Measurements from ENCODE around the gene SEC14L1. TPM values are rescaled to one million over a fixed set of nuclear protein-coding genes. Genes with fewer than 3 reads are reported as not detected.
A peak's percentile ranks its signal among the peaks of the same experiment; 100 is the strongest.

Gene SEC14L1
- total RNA-seq, 1 donor from 2014 or later, result 144 TPM

DNA sequence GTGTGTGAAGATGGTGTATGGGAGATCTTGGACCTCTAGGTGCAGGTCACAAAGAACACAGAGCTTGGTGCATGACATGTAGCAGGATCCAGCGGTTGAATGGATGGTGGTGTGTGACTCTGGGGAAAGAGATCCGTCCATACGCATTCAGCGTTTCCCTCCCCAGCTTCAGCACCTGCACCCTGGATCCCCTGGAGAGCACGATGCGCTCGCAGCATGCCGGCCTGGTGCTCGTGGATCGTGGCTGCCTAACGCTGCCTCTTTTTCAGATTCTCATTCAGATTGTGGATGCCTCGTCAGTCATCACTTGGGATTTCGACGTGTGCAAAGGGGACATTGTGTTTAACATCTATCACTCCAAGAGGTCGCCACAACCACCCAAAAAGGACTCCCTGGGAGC lies 70.9 kb downstream of the SEC14L1 start:
- Histone ChIP-seq H3K36me3 (peaks cover 91% of the 10 kb centered on the region), H3K9me3 (no peaks in the 10 kb centered on the region), H3K27ac (peak overlapping the region; percentile 30), H3K27me3 (no peaks in the 10 kb centered on the region), H3K4me1 (peaks cover 14% of the 10 kb centered on the region), H3K4me3 (no peak overlapping the region)
- intact Hi-C loops (cut with DNase I), result loop anchor here (10.0 kb wide), 1 partner anchor 117 kb away; no protein-coding TSS in a partner anchor
- DNase-seq (no peak), ATAC-seq (no peak)
- TF ChIP-seq, protein P1, sequence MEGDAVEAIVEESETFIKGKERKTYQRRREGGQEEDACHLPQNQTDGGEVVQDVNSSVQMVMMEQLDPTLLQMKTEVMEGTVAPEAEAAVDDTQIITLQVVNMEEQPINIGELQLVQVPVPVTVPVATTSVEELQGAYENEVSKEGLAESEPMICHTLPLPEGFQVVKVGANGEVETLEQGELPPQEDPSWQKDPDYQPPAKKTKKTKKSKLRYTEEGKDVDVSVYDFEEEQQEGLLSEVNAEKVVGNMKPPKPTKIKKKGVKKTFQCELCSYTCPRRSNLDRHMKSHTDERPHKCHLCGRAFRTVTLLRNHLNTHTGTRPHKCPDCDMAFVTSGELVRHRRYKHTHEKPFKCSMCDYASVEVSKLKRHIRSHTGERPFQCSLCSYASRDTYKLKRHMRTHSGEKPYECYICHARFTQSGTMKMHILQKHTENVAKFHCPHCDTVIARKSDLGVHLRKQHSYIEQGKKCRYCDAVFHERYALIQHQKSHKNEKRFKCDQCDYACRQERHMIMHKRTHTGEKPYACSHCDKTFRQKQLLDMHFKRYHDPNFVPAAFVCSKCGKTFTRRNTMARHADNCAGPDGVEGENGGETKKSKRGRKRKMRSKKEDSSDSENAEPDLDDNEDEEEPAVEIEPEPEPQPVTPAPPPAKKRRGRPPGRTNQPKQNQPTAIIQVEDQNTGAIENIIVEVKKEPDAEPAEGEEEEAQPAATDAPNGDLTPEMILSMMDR (IDR thresholded peaks at IDR 0.05), result no peak

GRCh38 chr17:77212081-77212832 lies 71.5 kb downstream of the SEC14L1 start:
- Histone ChIP-seq H3K36me3 (peaks cover 91% of the 10 kb centered on the region), H3K27ac (peak overlapping the region; percentile 30), H3K27me3 (no peaks in the 10 kb centered on the region), H3K9me3 (no peaks in the 10 kb centered on the region), H3K4me3 (no peak overlapping the region), H3K4me1 (peaks cover 13% of the 10 kb centered on the region)
- intact Hi-C loops (cut with DNase I), result loop anchor here (10.0 kb wide), 1 partner anchor 117 kb away; no protein-coding TSS in a partner anchor
- peak; percentile 9 for ATAC-seq
- TF ChIP-seq, protein P1 (IDR thresholded peaks at IDR 0.05), result no peak
- no peak for DNase-seq

- H3K27ac ChIP-seq, result no peak overlapping the region
- peaks cover 10% of the 10 kb centered on the region for H3K4me1 ChIP-seq
- no peak for DNase-seq
- H3K4me3 ChIP-seq, result no peak overlapping the region
- intact Hi-C loops (cut with DNase I), result loop anchor here (10.0 kb wide), 1 partner anchor 118 kb away; no protein-coding TSS in a partner anchor
- TF ChIP-seq, protein P1 (IDR thresholded peaks at IDR 0.05), result no peak
- H3K36me3 ChIP-seq, result peaks cover 91% of the 10 kb centered on the region
- H3K27me3 ChIP-seq, result no peaks in the 10 kb centered on the region
- ATAC-seq, result no peak
- no peaks in the 10 kb centered on the region for H3K9me3 ChIP-seq
These were observed 72.3 kb downstream of the SEC14L1 start for GRCh38 chr17:77212833-77213777.

DNA sequence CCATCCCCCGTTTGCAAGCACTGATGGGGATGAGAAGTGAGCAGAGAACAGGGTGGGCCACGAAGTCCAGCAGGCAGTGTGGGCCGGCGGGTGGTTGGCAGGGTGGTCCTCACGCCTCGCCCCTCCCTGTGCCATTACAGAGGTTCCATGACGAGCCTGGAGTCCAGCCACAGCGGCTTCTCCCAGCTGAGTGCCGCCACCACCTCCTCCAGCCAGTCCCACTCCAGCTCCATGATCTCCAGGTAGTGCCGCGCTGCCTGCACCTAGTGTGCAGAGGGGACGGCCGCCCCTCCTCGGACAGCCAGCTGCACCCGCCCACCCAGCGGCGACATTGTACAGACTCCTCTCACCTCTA lies 73.0 kb downstream of the SEC14L1 start:
- intact Hi-C loops (cut with DNase I), result loop anchor here (10.0 kb wide), 1 partner anchor 119 kb away; no protein-coding TSS in a partner anchor
- H3K27ac ChIP-seq, result no peak overlapping the region
- no peaks in the 10 kb centered on the region for H3K27me3 ChIP-seq
- DNase-seq (no peak), ATAC-seq (no peak)
- H3K4me1 ChIP-seq, result peaks cover 10% of the 10 kb centered on the region
- H3K4me3 ChIP-seq, result no peak overlapping the region
- H3K9me3 ChIP-seq, result no peaks in the 10 kb centered on the region
- peaks cover 91% of the 10 kb centered on the region for H3K36me3 ChIP-seq
- TF ChIP-seq, protein P1 (IDR thresholded peaks at IDR 0.05), result no peak

DNA sequence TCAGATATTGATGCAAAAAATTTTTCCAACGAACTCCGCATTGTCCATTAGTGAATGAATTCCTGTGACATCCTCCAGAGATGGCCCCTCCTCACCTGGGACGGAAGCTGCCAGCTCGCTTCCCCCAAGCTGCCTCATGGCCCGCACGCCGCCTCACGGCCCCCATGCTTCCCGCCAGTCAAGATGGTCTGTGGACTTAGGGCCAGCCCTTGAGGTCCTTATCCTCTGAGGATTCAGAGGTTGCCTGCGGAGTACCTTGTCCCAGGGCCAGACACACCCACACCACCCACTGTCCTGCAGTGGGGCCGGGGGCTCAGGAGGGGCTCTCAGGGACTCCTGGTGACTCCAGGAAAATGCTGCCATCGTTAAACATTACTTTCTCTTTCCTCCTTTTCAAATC lies 73.6 kb downstream of the SEC14L1 start:
- H3K4me3 ChIP-seq, result no peak overlapping the region
- peaks cover 89% of the 10 kb centered on the region for H3K36me3 ChIP-seq
- H3K27ac ChIP-seq, result no peak overlapping the region
- intact Hi-C loops (cut with DNase I), result loop anchor here (10.0 kb wide), 1 partner anchor 120 kb away; no protein-coding TSS in a partner anchor
- no peaks in the 10 kb centered on the region for H3K27me3 ChIP-seq
- H3K9me3 ChIP-seq, result no peaks in the 10 kb centered on the region
- peaks cover 10% of the 10 kb centered on the region for H3K4me1 ChIP-seq
- ATAC-seq (no peak), DNase-seq (no peak)
- TF ChIP-seq, protein P1 (IDR thresholded peaks at IDR 0.05), result no peak

All from upper lobe of right lung (tissue), 1 donor.